ENCODE results near the gene YBX1.
"Not testable (repeated sequence)": the region's sequence is repeated elsewhere in the genome, so short reads cannot be mapped to it uniquely, and the experiment has no call there.

- TF ChIP-seq, protein P1, sequence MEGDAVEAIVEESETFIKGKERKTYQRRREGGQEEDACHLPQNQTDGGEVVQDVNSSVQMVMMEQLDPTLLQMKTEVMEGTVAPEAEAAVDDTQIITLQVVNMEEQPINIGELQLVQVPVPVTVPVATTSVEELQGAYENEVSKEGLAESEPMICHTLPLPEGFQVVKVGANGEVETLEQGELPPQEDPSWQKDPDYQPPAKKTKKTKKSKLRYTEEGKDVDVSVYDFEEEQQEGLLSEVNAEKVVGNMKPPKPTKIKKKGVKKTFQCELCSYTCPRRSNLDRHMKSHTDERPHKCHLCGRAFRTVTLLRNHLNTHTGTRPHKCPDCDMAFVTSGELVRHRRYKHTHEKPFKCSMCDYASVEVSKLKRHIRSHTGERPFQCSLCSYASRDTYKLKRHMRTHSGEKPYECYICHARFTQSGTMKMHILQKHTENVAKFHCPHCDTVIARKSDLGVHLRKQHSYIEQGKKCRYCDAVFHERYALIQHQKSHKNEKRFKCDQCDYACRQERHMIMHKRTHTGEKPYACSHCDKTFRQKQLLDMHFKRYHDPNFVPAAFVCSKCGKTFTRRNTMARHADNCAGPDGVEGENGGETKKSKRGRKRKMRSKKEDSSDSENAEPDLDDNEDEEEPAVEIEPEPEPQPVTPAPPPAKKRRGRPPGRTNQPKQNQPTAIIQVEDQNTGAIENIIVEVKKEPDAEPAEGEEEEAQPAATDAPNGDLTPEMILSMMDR (IDR thresholded peaks at IDR 0.05): not testable (repeated sequence)
- not testable (repeated sequence) for TF ChIP-seq POLR2AphosphoS5 (IDR thresholded peaks at IDR 0.05)
These were observed 69.4 kb downstream of the YBX1 start for GRCh38 chr1:42751511-42752070.

Data from upper lobe of left lung (tissue), 4 donors.